ENCODE results near the gene NXT1.

- TF ChIP-seq CTCF (IDR thresholded peaks at IDR 0.05) = no peak
- no peak for TF ChIP-seq EZH2 (IDR thresholded peaks at IDR 0.05; ENCODE audit: borderline replicate concordance, insufficient read depth, low read depth, low read length, poor library complexity, severe bottlenecking)
Measured at GRCh38 chr20:23331450-23332350, 18.9 kb upstream of the NXT1 start.

All from B cell (primary cell).